ENCODE data around the gene ANKRD40CL.

ANKRD40CL gene

GRCh38 chr17:50754521-50754920, 12.8 kb downstream of the ANKRD40CL start:
- no peak overlapping the region for H4K12ac ChIP-seq (ENCODE audit: low read depth, low read length)
- H3K27me3 ChIP-seq (ENCODE audit: insufficient read depth, low read length) = no peaks in the 10 kb centered on the region
- no CpG with 5 or more reads among the region's 2 CpGs for WGBS (ENCODE audit: extremely low coverage, insufficient coverage, insufficient read length)
- H2BK120ac ChIP-seq (ENCODE audit: insufficient read depth, low read length, poor library complexity) = no peak overlapping the region
- peaks cover 0 to 13% of the 10 kb centered on the region in 2 experiments for H3K36me3 ChIP-seq (ENCODE audit: control insufficient read depth in 1 of 2, insufficient read depth in 2 of 2, low read length in 2 of 2)
- H3K4me1 ChIP-seq (ENCODE audit: control insufficient read depth in 1 of 2, insufficient read depth in 2 of 2, low read length in 2 of 2) = peaks cover 0 to 3% of the 10 kb centered on the region in 2 experiments
- no peak overlapping the region for H3K14ac ChIP-seq (ENCODE audit: low read length)
- DNase-seq = no peak
- no peak overlapping the region for H4K8ac ChIP-seq (ENCODE audit: low read depth, low read length)
- H3K4me3 ChIP-seq (ENCODE audit: low read depth, low read length) = no peak overlapping the region
- peaks cover 2% of the 10 kb centered on the region for H3K9me3 ChIP-seq (ENCODE audit: insufficient read depth, low read depth, low read length)
- no peak overlapping the region for H4K91ac ChIP-seq (ENCODE audit: low read depth, low read length)
- H3K9ac ChIP-seq (ENCODE audit: low read length) = no peak overlapping the region
- no peak overlapping the region for H3K23ac ChIP-seq (ENCODE audit: low read length)
- H3K27ac ChIP-seq (ENCODE audit: low read depth, low read length) = no peak overlapping the region
- H3K79me2 ChIP-seq (ENCODE audit: control insufficient read depth, insufficient read depth, low read length, poor library complexity) = no peaks in the 10 kb centered on the region
- no peak overlapping the region for H3K4ac ChIP-seq (ENCODE audit: low read depth, low read length)
- H3K18ac ChIP-seq (ENCODE audit: low read length) = no peak overlapping the region
- H2BK12ac ChIP-seq (ENCODE audit: low read length) = no peak overlapping the region
- H2AFZ ChIP-seq (ENCODE audit: insufficient read depth, low read length, poor library complexity) = no peak overlapping the region
- no peak overlapping the region for H2AK5ac ChIP-seq (ENCODE audit: low read length)
- no peak overlapping the region for H3K4me2 ChIP-seq (ENCODE audit: low read length)
- H3K79me1 ChIP-seq (ENCODE audit: low read length) = no peaks in the 10 kb centered on the region
- no peak overlapping the region for H2BK5ac ChIP-seq (ENCODE audit: low read depth, low read length, poor library complexity)

- Histone ChIP-seq H3K18ac (ENCODE audit: low read length) (no peak overlapping the region), H3K36me3 (ENCODE audit: control insufficient read depth in 1 of 2, insufficient read depth in 2 of 2, low read length in 2 of 2) (peaks cover 13 to 33% of the 10 kb centered on the region in 2 experiments), H3K14ac (ENCODE audit: low read length) (no peak overlapping the region), H3K9me3 (ENCODE audit: insufficient read depth, low read depth, low read length) (no peaks in the 10 kb centered on the region), H3K4me2 (ENCODE audit: low read length) (no peak overlapping the region), H4K8ac (ENCODE audit: low read depth, low read length) (no peak overlapping the region), H3K4ac (ENCODE audit: low read depth, low read length) (no peak overlapping the region), H2AFZ (ENCODE audit: insufficient read depth, low read length, poor library complexity) (no peak overlapping the region), H3K27me3 (ENCODE audit: insufficient read depth, low read length) (no peaks in the 10 kb centered on the region), H2BK12ac (ENCODE audit: low read length) (no peak overlapping the region), H4K91ac (ENCODE audit: low read depth, low read length) (no peak overlapping the region), H4K12ac (ENCODE audit: low read depth, low read length) (no peak overlapping the region), H2BK5ac (ENCODE audit: low read depth, low read length, poor library complexity) (no peak overlapping the region), H3K27ac (ENCODE audit: low read depth, low read length) (no peak overlapping the region), H3K4me1 (ENCODE audit: control insufficient read depth in 1 of 2, insufficient read depth in 2 of 2, low read length in 2 of 2) (no peaks in the 10 kb centered on the region), H3K79me1 (ENCODE audit: low read length) (no peaks in the 10 kb centered on the region), H3K79me2 (ENCODE audit: control insufficient read depth, insufficient read depth, low read length, poor library complexity) (no peaks in the 10 kb centered on the region), H3K4me3 (ENCODE audit: low read depth, low read length) (no peak overlapping the region), H2BK120ac (ENCODE audit: insufficient read depth, low read length, poor library complexity) (no peak overlapping the region), H3K23ac (ENCODE audit: low read length) (no peak overlapping the region), H2AK5ac (ENCODE audit: low read length) (no peak overlapping the region), H3K9ac (ENCODE audit: low read length) (no peak overlapping the region)
- no peak for DNase-seq
- no CpG with 5 or more reads among the region's 6 CpGs for WGBS (ENCODE audit: extremely low coverage, insufficient coverage, insufficient read length)
Measured at GRCh38 chr17:50749245-50749644, 18.1 kb downstream of the ANKRD40CL start.

GRCh38 chr17:50745631-50746030, 21.7 kb downstream of the ANKRD40CL start:
- Histone ChIP-seq H4K91ac (ENCODE audit: low read depth, low read length) (no peak overlapping the region), H3K27ac (ENCODE audit: low read depth, low read length) (no peak overlapping the region), H3K79me1 (ENCODE audit: low read length) (no peaks in the 10 kb centered on the region), H3K4me1 (ENCODE audit: control insufficient read depth in 1 of 2, insufficient read depth in 2 of 2, low read length in 2 of 2) (no peaks in the 10 kb centered on the region), H4K12ac (ENCODE audit: low read depth, low read length) (no peak overlapping the region), H3K36me3 (ENCODE audit: control insufficient read depth in 1 of 2, insufficient read depth in 2 of 2, low read length in 2 of 2) (peaks cover 28 to 48% of the 10 kb centered on the region in 2 experiments), H2AK5ac (ENCODE audit: low read length) (no peak overlapping the region), H3K9ac (ENCODE audit: low read length) (no peak overlapping the region), H3K4me3 (ENCODE audit: low read depth, low read length) (no peak overlapping the region), H4K8ac (ENCODE audit: low read depth, low read length) (no peak overlapping the region), H3K9me3 (ENCODE audit: insufficient read depth, low read depth, low read length) (peaks cover 3% of the 10 kb centered on the region), H3K18ac (ENCODE audit: low read length) (no peak overlapping the region), H2BK12ac (ENCODE audit: low read length) (no peak overlapping the region), H3K23ac (ENCODE audit: low read length) (no peak overlapping the region), H2BK120ac (ENCODE audit: insufficient read depth, low read length, poor library complexity) (no peak overlapping the region), H3K4ac (ENCODE audit: low read depth, low read length) (no peak overlapping the region), H3K79me2 (ENCODE audit: control insufficient read depth, insufficient read depth, low read length, poor library complexity) (no peaks in the 10 kb centered on the region), H2AFZ (ENCODE audit: insufficient read depth, low read length, poor library complexity) (no peak overlapping the region), H3K14ac (ENCODE audit: low read length) (no peak overlapping the region), H3K27me3 (ENCODE audit: insufficient read depth, low read length) (no peaks in the 10 kb centered on the region), H3K4me2 (ENCODE audit: low read length) (no peak overlapping the region), H2BK5ac (ENCODE audit: low read depth, low read length, poor library complexity) (no peak overlapping the region)
- DNase-seq = no peak
- no CpG with 5 or more reads among the region's 12 CpGs for WGBS (ENCODE audit: extremely low coverage, insufficient coverage, insufficient read length)

GRCh38 chr17:50739098-50739497, 28.2 kb downstream of the ANKRD40CL start:
- Histone ChIP-seq H3K4me1 (ENCODE audit: control insufficient read depth in 1 of 2, insufficient read depth in 2 of 2, low read length in 2 of 2) (no peaks in the 10 kb centered on the region), H2BK12ac (ENCODE audit: low read length) (no peak overlapping the region), H3K18ac (ENCODE audit: low read length) (no peak overlapping the region), H3K27ac (ENCODE audit: low read depth, low read length) (no peak overlapping the region), H2AK5ac (ENCODE audit: low read length) (no peak overlapping the region), H4K91ac (ENCODE audit: low read depth, low read length) (no peak overlapping the region), H2AFZ (ENCODE audit: insufficient read depth, low read length, poor library complexity) (no peak overlapping the region), H4K12ac (ENCODE audit: low read depth, low read length) (no peak overlapping the region), H3K79me1 (ENCODE audit: low read length) (no peaks in the 10 kb centered on the region), H3K9ac (ENCODE audit: low read length) (no peak overlapping the region), H3K4me3 (ENCODE audit: low read depth, low read length) (no peak overlapping the region), H3K23ac (ENCODE audit: low read length) (no peak overlapping the region), H4K8ac (ENCODE audit: low read depth, low read length) (no peak overlapping the region), H3K27me3 (ENCODE audit: insufficient read depth, low read length) (no peaks in the 10 kb centered on the region), H2BK5ac (ENCODE audit: low read depth, low read length, poor library complexity) (no peak overlapping the region), H3K36me3 (ENCODE audit: control insufficient read depth in 1 of 2, insufficient read depth in 2 of 2, low read length in 2 of 2) (peaks cover 27 to 32% of the 10 kb centered on the region in 2 experiments), H3K79me2 (ENCODE audit: control insufficient read depth, insufficient read depth, low read length, poor library complexity) (peaks cover 4% of the 10 kb centered on the region), H3K9me3 (ENCODE audit: insufficient read depth, low read depth, low read length) (peaks cover 3% of the 10 kb centered on the region), H2BK120ac (ENCODE audit: insufficient read depth, low read length, poor library complexity) (no peak overlapping the region), H3K4me2 (ENCODE audit: low read length) (no peak overlapping the region), H3K4ac (ENCODE audit: low read depth, low read length) (no peak overlapping the region), H3K14ac (ENCODE audit: low read length) (no peak overlapping the region)
- WGBS (ENCODE audit: extremely low coverage, insufficient coverage, insufficient read length) = no CpG with 5 or more reads among the region's 2 CpGs
- DNase-seq = no peak

Measured in trophoblast cell (in vitro differentiated cells and primary cell).